HPDE6-E6E7 (cell line): ENCODE data around the gene CASR.

Experiments used
- DNase-seq: peaks from one replicate; pipeline ENCODE4 v3.0.0; 2011; ENCODE audit warnings: missing footprints; ENCODE audit errors: extremely low spot score

Gene CASR

DNA sequence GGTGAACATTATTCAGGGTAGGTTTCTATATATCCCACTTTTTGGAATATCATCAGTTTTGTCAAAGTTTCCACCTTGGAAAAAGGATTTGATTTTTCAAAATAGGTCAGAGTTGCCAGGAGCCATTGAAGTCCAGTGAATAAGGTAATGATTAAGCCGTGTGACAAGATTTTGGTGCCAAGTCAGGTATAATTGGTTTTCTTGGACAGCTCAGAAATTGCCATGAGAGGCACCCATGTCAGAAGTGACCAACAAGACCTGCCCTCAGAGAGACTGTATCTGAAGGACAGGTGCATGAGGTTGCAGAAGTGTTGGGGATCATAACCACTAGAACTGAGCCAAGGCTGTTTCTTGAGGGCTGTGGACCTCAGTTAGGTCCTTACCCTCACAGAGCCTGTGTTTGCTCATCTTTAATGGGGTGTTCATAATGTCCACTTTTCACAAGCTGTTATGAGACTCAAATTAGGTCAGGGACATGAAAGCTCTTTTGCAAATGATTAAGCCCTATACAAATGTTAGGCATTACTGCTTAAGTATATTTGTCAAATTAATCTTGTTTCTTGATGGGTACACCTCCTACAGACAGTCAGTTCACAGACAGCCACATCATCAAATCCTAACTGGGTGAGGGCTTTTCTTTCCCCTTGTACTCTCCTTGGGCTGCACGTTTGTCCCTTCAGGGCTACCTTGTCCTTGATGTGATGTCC is 32.3 kb downstream of the CASR start:
- DNase-seq, result no peak

DNA sequence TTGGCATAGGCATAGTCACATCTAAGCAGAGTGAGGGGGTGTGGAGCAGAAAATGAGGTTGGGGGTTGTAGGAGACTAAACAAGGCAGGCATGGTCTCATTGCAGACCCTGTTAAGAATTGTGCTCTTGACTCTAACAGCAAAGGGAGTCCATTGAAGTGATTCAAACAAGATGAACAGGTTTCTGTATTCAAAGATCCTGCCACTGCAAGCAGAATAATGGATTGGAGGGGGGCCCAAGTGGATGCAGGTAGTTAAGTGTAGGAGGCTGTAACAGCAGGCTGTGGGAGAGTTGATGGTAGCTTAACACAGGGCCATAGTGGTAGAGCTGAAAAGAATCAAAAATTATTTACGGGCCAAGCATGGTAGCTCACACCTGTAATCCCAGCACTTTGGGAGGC is 34.4 kb downstream of the CASR start:
- no peak for DNase-seq

DNA sequence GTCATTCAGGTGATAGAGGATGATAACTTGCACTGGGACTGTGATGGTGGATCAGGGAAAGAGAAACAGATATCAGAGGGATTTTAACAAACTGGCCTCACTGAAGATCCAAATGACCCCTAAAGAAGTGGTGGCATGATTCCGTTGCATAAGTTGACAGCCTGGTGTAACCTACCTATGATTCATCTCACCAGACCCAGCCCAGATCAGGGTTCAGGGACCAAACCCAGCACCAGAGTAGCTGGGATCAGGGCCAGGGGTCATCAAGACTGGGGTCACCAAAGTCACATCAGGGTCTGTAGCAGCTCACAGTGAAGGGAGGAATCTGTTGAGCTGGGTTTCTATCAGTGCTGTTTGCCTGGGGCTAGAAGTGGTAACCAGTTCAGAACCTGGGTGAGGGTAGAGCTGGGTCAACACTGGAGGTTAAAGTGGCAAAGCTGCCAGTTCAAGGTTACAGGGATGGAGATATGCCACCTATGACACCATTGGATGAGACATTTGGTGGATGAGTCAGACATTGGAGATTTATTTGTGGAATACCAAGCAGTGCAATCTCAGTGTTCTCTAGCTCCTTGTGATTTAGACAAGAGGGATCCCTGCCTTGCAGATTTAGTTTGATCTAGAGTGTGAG is 35.9 kb downstream of the CASR start:
- no peak for DNase-seq

DNA sequence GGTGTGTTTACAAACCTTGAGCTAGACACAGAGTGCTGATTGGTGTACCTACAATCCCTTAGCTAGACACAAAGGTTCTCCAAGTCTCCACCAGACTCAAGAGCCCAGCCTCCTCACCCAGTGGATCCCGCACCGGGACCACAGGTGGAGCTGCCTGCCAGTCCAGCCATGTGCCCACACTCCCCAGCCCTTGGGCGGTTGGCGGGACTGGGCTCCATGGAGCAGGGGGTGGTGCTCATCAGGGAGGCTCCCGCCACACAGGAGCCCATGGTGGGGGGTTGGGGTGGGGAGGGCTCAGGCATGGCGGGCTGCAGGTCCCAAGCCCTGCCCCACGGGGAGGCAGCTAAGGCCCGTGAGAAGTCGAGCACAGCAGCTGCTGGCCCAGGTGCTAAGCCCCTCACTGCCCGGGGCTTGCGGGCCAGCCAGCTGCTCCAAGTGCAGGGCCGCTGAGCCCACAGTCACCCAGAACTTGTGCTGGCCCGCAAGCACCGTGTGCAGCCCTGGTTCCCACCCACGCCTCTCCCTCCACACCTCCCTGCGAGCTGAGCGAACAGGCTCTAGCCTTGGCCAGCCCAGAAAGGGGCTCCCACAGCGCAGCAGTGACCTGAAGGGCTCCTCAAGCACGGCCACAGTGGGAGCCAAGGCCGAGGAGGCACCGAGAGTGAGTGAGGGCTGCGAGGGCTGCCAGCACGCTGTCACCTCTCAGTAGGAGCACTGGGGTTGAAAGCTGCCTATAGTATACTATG is 43.7 kb downstream of the CASR start:
- no peak for DNase-seq

DNA sequence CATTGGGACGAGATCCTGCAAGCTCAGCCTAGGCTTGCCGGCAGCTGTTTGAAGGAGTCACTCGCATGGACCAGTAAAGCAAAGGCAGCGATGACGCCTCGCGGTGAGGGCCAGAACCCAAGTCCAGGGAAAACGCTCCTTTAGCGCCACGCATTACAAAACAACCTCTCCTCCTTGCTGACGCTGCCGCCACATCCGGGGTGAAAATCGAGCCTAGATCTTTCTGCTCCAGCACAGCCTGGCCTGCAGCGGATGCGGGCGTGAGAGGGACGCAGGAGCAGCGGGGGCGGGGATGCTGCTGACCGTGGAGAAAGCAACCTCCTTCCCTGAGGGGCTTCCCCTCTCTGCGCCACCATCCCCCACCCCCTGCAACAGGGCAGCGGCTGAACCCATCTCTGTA is 46.7 kb downstream of the CASR start:
- DNase-seq, result no peak

DNA sequence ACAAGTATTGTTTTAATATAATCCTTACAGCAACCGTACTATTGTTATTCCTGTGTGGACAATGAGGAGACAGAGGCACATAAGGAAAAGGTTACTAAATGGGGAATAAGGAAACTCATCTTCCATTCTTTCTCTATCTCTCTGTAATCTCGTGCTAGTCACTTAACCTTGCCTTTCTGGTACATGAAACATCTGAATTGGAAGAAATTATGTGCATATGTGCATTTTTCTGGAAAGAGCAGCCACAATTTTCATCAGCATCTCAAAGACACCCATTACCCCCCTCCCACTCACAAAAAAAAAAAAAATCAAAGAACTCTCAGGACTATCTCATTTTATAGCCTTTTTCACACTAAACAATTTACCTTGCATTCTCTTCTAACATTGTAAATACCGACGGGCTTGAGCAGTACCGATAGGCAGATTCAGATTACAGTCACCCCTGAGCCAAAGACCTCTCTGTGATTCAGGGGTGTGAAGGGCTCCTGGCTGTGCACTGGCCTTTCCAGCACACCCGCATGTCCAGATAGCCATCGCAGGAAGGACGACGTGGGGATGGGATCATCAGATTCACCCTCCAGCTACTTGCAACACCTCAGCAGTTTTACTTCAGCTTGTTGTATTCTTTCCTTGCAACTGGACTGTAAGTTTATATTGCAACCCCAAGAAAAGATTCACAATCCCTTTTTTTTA is 48.1 kb downstream of the CASR start:
- DNase-seq, result no peak

DNA sequence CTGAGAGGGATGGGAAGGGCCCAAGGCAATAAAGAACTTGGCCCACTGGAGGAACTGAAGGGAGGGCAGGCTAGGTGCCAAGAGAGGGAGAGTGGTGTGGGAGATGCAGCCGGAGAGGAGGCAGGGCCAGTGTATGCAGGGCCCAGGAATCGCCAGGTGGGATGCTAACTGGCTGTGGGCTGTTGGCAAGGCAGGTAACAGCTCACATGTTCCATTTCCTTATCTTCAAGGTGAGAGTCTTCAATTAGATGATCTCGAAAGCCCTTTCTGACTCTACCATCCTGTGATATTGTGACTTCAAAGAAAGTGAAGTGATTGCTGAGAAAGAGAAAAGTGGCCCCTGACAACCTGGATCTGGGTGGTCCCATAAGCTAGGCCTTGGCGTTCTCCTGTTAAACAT is 49.0 kb downstream of the CASR start:
- DNase-seq, result no peak

DNA sequence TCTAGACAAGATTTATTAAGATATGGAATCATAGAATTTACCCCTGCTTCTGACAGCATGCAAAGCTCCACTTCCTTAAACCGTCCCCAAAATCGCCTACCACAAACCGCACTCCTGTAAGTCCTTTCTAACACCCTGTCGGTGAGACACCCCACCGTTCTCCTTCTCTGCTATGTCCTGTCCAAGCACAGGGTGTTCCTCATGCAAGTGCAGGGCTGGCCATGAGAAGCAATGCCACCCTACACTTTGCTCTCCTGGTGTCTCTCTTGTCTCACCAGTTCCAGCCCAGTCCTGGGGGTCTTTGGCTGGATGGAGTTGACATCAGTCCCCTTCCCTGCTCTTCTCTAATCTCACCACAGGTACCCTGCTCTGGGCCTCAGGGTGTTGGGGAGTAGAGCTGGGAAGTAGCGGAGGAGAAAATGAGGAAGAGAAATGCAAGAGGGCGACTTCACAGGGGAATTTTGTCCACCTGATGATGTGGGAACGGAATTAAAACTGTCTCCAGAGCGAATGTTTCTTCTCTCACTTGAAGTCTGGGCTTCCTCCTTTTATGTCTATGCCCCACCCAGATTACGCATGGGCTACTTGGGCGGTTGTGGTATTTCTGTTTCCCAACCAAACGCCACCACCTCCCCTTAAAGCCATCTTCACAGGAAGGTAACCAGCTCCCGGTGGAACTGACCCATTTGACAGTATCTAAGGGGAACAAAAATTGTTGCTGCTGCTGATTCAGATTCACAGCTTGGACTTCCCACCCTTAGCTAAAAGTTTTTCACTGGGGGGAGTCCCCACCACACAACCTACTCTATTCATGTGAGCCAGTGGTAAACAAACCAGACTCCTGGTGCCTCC is 49.9 kb downstream of the CASR start:
- no peak for DNase-seq

DNA sequence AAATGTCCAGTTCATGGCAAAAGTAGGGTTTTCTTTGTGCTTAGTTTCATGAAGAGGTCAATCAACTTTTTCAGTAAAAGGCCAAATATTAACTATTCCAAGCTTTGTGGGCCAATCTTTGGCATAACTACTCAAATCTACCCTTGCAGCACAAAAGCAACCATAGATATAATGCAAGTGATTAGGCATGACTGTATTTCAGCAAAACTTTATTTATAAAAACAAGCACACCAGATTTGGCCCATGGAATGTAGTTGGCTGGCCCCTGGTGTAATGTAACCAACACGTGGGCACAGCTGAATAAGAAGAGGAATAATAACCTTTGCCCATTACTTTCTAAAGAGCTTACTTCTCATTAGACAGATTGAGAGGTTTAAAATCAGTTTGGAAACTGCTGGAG is 50.6 kb downstream of the CASR start:
- no peak for DNase-seq

DNA sequence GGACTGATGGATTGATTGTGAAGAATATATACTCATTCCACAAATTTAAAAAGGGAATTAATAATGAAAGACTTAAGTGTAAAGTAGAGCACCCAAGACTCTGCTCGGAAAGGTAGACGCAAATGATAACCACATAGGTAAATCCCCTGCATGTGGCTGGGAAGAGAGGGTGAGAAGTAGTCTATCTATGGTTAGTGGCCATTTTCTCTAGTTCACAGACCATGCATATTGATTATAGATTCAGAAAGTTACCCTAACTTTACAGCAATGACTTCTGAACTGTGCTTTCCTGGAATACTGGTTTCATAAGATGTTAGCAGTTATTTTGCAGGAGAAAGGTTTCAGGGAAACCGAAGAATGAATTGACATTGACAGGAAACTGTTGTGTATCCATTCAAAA is 51.7 kb downstream of the CASR start:
- DNase-seq, result no peak

DNA sequence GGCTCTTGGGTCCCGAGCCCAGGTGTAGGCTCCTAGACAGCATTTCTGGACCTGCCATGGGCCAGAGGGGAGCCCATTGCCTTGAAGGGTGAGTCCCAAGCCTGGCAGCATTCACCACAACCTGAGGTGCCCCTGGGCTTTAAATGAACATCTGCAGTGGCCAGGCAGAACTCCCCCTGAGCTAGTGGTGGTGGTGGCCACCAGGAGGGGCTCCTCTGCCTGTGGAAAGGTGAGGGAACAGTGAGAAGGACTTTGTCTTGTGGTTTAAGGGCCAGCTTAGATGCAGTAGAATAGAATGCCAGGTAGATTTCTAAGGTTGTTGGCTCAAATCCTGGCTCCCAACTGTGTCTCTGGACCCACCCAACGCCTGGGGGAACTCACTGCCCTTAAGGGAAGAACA is 55.6 kb downstream of the CASR start:
- DNase-seq, result no peak

DNA sequence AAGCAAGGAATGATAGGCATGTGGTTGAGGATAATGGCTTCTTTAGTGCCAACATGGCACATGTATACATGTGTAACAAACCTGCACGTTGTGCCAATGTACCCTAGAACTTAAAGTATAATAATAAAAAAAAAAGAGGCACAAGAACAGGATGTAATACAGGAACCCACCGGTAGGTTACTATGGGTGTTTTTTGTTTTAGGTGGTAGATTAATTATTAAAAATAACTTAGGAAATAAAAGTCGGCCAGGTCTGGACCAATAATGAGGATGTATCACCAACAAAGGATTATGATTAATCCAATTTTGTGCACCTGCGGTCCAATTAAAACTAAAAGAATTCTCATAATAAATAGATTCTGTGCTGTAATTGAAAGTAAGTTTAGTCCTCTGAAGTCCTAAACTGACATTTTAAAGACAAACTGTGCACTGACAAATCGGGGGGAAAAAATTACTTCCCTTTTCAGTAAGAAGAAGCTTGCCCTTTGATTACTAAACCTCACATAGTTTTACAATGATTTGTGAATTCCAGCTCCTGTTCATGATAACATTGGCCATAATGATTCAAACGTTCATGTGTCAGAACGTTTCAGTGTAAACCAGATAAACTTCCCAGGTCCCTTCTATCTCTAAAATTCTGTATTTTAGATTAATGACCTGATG is 62.2 kb downstream of the CASR start:
- no peak for DNase-seq

DNA sequence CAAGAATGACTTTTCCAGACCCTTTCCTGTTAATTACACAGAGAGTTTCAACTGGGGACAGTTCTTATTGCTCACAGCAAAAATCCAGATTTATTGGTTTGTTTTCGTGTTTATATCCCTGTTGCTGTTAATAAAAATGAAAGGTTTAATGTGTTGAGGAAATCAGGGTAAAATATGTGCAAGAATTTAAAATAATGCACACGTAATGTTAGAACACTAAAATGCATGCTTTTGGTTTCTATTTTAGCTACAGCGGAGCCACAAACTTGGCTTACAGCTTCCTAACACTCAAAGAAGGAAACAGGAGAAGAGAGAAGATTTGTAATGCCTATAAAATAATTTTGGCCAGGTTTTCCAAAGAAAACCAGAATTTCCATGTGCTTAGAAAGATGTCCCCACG is 62.7 kb downstream of the CASR start:
- DNase-seq, result no peak

DNA sequence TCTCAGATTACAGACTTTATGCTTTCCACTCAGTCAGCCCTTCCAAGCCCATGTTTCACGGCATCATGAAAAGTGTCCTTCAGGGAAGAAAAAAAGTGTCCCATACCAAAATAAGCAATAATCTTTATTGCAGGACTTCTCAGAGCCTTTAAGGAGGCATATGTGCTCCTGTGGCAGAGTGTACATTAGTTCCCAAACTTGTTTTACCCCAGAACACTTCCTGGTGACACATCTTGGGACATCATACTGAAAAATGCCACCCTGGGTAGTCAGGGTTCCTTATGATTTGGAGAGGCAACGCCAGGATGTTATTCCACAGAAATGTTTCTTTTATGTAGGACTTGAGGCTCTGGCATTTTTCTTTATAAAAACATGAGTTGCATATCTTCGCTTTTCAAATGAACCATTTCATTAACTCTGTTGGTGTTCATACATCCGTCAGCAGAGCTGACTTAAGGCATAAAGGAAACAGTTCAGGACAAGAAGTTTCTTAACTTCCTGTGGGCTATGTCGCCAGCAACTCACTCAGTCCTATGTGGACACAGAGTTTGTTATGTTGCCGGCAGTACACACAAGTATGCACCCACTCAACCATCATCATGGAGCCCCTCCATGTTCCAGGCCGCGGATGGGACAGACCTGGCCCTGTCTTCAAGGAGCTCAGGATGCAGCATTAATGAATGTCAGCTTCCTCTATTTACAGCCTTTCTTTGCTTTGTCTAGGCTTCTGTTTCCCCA is 63.8 kb downstream of the CASR start:
- no peak for DNase-seq

DNA sequence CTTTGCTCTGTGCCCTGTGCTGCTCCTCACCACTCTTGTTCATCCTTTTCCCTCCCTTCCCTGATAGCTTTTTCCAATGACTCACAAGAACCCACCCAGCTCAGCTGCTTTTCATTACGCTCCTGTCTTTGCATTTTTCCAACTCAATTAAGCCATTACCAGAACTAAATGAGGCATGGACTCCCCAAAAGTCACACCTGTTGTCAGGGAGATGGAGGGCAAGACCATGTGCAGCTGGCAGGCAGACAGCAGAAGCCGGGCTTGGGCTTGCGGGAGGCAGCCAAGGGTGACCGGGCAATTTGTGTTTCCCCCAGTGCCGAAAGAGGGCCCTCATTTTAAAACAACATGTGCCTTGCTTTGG is 64.3 kb downstream of the CASR start:
- DNase-seq, result no peak

DNA sequence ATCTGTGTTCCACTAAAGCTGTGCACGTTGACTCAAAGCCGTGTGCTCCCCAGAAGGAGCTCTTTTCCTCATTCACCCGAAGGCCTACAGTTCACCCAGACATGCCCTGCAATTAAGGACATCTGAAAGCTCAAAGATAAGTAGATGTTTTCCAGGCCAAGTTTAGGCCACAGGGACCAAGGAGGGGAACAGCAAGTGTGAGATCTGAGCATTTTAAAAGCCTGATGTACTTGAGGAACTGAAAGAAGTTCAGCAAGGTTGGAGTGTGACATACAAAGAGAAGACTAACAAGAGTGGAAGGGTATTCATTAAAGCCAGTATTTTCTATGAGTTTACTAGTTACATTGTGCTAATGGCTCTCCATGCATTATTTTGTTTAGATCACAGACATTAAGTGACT is 68.0 kb downstream of the CASR start:
- DNase-seq, result no peak

DNA sequence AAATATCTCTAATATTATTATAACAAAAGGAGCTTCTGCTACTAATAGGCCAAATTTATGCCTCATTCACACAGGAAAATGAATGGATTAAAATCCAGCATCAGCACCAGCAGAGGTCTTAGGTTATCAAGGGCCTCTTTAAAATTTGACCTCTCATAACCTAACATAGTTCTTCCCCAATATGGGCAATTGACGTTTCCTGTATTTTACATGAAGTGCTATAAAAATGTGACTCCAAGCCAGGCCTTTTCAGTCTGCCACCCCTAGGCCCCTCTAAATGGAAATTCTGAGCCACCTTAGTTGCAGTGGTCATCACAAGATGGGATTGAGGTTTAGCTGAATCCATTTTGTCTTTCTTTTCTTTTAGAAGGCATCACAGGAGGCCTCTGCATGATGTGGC is 70.1 kb downstream of the CASR start:
- no peak for DNase-seq

DNA sequence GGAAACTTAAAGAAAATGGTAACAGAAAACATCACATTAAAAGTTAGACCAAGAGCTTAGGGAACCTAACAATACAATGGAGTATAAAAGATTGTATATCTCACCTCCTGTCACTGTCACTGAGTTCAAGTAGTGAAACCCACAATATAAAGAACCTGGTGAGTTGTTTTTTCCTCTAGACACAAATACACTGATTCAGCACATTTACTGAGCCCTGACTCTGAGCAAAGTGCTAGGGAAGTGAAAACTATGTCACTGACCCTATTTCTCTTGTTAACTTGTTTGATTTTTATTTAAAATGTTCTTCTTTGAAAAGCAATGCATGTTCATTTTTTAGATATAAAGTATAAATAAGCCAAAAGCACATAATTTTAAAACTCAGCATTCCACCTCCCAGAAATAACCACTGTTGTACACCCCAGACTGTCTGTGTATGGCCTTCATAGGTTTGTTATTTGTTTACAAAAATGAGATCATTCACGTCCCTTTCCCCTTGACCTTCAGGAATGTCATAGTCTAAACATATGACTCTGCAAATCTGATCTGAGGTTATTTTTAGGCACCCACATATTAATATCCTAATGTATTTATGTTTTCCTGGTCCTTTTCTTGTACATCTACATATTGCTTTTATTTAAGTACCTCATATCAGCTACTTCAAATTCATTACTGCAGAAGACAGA is 72.4 kb downstream of the CASR start:
- no peak for DNase-seq

DNA sequence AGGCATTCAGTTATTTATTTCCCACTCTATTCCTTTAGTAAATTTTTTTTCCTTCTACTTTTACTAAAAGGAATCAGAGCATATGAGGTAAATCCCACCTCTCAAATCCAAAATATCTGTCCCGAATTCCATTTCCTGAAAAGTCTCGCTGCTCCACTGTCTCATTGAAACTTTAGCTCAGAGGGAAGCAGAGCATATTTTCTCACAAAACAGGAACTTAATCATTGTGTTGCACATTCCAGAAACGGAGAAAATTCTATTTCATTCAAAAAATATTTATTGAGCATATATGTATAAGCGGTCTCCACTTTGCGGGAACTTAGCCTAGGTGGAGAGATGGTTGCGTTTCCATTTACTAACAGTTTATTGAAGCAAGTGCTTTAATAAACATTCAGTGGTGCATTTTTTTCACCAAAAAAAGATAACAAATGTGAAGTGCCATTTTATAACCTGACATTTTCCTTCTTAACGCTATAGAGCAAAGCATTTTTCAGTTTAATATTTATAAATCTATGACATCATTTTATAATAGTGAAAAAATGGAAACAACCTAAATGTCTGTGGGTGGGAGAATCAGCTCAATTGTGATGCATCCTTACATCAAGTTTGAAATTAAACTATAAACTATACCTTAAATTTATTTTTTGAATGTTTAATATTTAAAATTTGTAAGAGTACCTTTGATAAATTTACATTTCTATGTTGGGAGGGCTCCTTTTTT is 74.3 kb downstream of the CASR start:
- no peak for DNase-seq
